ENCODE data around the gene KRT76.

DNA sequence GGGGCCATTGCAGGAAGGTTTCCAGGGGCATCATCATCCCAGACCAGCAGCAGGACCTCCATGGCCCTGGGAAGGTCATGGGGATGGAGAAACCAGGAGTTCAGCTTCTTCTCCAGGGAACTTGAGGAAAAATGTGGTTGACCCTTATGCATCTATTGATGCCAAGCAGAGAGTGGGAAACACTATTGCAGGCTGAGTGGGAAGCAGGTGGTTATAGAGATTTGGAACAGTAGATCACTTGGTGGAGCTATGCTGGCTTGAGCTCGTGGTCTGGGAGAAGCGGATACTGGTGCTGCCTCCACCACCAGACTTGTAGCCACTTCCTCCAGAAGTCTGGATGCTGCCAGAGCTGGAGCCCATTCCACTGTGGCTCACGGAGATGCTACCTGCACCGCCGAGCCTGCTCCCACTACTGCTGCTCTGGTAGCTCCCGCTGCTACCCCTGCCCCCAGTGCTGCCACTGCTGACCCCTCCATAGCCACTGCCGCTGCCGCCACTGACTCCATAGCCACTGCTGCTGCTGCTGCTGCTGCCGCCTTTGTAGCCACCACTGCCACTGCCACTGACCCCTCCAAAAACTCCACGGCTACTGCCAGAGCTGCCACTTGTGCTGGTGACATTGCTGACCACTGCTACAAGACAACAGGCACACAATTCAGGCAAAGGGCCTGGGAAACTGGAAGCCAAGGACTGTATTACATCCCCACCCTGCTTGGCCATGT is 8.5 kb downstream of the KRT76 start:
- TF ChIP-seq, protein P1, sequence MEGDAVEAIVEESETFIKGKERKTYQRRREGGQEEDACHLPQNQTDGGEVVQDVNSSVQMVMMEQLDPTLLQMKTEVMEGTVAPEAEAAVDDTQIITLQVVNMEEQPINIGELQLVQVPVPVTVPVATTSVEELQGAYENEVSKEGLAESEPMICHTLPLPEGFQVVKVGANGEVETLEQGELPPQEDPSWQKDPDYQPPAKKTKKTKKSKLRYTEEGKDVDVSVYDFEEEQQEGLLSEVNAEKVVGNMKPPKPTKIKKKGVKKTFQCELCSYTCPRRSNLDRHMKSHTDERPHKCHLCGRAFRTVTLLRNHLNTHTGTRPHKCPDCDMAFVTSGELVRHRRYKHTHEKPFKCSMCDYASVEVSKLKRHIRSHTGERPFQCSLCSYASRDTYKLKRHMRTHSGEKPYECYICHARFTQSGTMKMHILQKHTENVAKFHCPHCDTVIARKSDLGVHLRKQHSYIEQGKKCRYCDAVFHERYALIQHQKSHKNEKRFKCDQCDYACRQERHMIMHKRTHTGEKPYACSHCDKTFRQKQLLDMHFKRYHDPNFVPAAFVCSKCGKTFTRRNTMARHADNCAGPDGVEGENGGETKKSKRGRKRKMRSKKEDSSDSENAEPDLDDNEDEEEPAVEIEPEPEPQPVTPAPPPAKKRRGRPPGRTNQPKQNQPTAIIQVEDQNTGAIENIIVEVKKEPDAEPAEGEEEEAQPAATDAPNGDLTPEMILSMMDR (IDR thresholded peaks at IDR 0.05 in 4 of 5, conservative IDR thresholded peaks at IDR 0.05 in 1 of 5), result no peak
- no peak for TF ChIP-seq POLR2A (IDR thresholded peaks at IDR 0.05)

All from gastrocnemius medialis (tissue), 4 donors.